ENCODE results near the gene COQ5.

Gene COQ5

GRCh38 chr12:120496413-120497340 is 32.3 kb downstream of the COQ5 start:
- Histone ChIP-seq H3K27ac (ENCODE audit: poor library complexity, severe bottlenecking) (peak overlapping the region; percentile 73), H3K36me3 (ENCODE audit: low read depth) (peaks cover 33% of the 10 kb centered on the region)
- ATAC-seq (ENCODE audit: low read depth): peak; percentile 11; the same call in 2 of the 3 replicates

GRCh38 chr12:120495731-120496412 is 33.1 kb downstream of the COQ5 start, which contains the start of gene DYNLL1:
Gene DYNLL1, plus strand, starts transcription at chr12:120496113. Its CDS starts 309 bp downstream, at chr12:120496422.
- H3K36me3 ChIP-seq (ENCODE audit: low read depth): peaks cover 39% of the 10 kb centered on the region
- ATAC-seq (ENCODE audit: low read depth) (peak; percentile 96), DNase-seq (ENCODE audit: low spot score) (peak; percentile 91)
- H3K4me3 ChIP-seq (ENCODE audit: severe bottlenecking): peak within 1 kb of the TSS; percentile 50
- peaks cover 21% of the 10 kb centered on the region for H3K4me1 ChIP-seq (ENCODE audit: insufficient read depth, poor library complexity, severe bottlenecking)
- H3K27ac ChIP-seq (ENCODE audit: poor library complexity, severe bottlenecking): peak within 1 kb of the TSS; percentile 73
- no peak for TF ChIP-seq CTCF (IDR thresholded peaks at IDR 0.05; ENCODE audit: poor library complexity, severe bottlenecking)
- H3K27me3 ChIP-seq (ENCODE audit: insufficient read depth, poor library complexity, severe bottlenecking): no peaks in the 10 kb centered on the region
- no peaks in the 10 kb centered on the region for H3K9me3 ChIP-seq (ENCODE audit: severe bottlenecking)

More at GRCh38 chr12:120496413-120497340, 32.3 kb downstream of the COQ5 start:
- peak; percentile 37 for TF ChIP-seq CTCF (IDR thresholded peaks at IDR 0.05; ENCODE audit: poor library complexity, severe bottlenecking)
- Histone ChIP-seq H3K27me3 (ENCODE audit: insufficient read depth, poor library complexity, severe bottlenecking) (no peaks in the 10 kb centered on the region), H3K4me3 (ENCODE audit: severe bottlenecking) (peak overlapping the region; percentile 50), H3K9me3 (ENCODE audit: severe bottlenecking) (no peaks in the 10 kb centered on the region), H3K4me1 (ENCODE audit: insufficient read depth, poor library complexity, severe bottlenecking) (peaks cover 21% of the 10 kb centered on the region)
- DNase-seq (ENCODE audit: low spot score): no peak

GRCh38 chr12:120495186-120495730 is 33.7 kb downstream of the COQ5 start:
- DNase-seq (ENCODE audit: low spot score): no peak
- ATAC-seq (ENCODE audit: low read depth): peak; percentile 9; the same call in 2 of the 3 replicates
- peaks cover 45% of the 10 kb centered on the region for H3K36me3 ChIP-seq (ENCODE audit: low read depth)
- H3K27ac ChIP-seq (ENCODE audit: poor library complexity, severe bottlenecking): peak overlapping the region; percentile 73
- no peaks in the 10 kb centered on the region for H3K27me3 ChIP-seq (ENCODE audit: insufficient read depth, poor library complexity, severe bottlenecking)
- H3K4me1 ChIP-seq (ENCODE audit: insufficient read depth, poor library complexity, severe bottlenecking): peaks cover 21% of the 10 kb centered on the region
- peak overlapping the region; percentile 50 for H3K4me3 ChIP-seq (ENCODE audit: severe bottlenecking)
- H3K9me3 ChIP-seq (ENCODE audit: severe bottlenecking): no peaks in the 10 kb centered on the region
- no peak for TF ChIP-seq CTCF (IDR thresholded peaks at IDR 0.05; ENCODE audit: poor library complexity, severe bottlenecking)

- peaks cover 6% of the 10 kb centered on the region for H3K4me1 ChIP-seq (ENCODE audit: insufficient read depth, poor library complexity, severe bottlenecking)
- no peaks in the 10 kb centered on the region for H3K27me3 ChIP-seq (ENCODE audit: insufficient read depth, poor library complexity, severe bottlenecking)
- no peak overlapping the region for H3K27ac ChIP-seq (ENCODE audit: poor library complexity, severe bottlenecking)
- no peak for DNase-seq (ENCODE audit: low spot score)
- no peak overlapping the region for H3K4me3 ChIP-seq (ENCODE audit: severe bottlenecking)
- no peaks in the 10 kb centered on the region for H3K9me3 ChIP-seq (ENCODE audit: severe bottlenecking)
- ATAC-seq (ENCODE audit: low read depth): no peak
- H3K36me3 ChIP-seq (ENCODE audit: low read depth): peaks cover 24% of the 10 kb centered on the region
- TF ChIP-seq CTCF (IDR thresholded peaks at IDR 0.05; ENCODE audit: poor library complexity, severe bottlenecking): no peak
These were observed 38.0 kb downstream of the COQ5 start for GRCh38 chr12:120490833-120491512.

All from RWPE2 (cell line).